Ovary (tissue), 9 donors: Measurements from ENCODE around the gene GABRG3. TPM values are rescaled to one million over a fixed set of nuclear protein-coding genes. Genes with fewer than 3 reads are reported as not detected.

Source experiments
- DNase-seq, 5 donors: peaks; one replicate each; pipeline ENCODE4 v3.0.0-alpha.2; 2019 to 2020
- H3K27ac ChIP-seq, 2 donors: fragments of 200-600 bp; one replicate each; pipeline versions ENCODE4 v1.5.1 to v1.8.0; 2019 to 2022
- H3K27me3 ChIP-seq: fragments of 200-600 bp; one replicate; pipeline ENCODE4 v1.8.0; 2022
- H3K36me3 ChIP-seq: fragments of 200-600 bp; sonication (generic); one replicate; pipeline ENCODE4 v1.5.1; 2019
- H3K4me1 ChIP-seq: one replicate; pipeline ENCODE4 v1.8.1; 2013; ENCODE audit warnings: mild to moderate bottlenecking, moderate library complexity; ENCODE audit not compliant: insufficient read depth
- H3K4me3 ChIP-seq: fragments of 200-600 bp; sonication (generic); one replicate; pipeline ENCODE4 v1.5.1; 2017
- H3K9me3 ChIP-seq, 2 donors: fragments of 200-600 bp in 1 of 2; sonication (generic) in 1 of 2; one replicate each; pipeline versions ENCODE4 v1.5.1 to v1.8.1; 2013 to 2019; ENCODE audit warnings: mild to moderate bottlenecking in 1 of 2, moderate library complexity in 1 of 2
- CTCF ChIP-seq, 3 donors: fragments of 450-650 bp in 2 of 3; fragments of 200-600 bp in 1 of 3; IDR thresholded peaks; one replicate each; pipeline versions ENCODE4 v1.5.1 to v1.8.0; 2016 to 2022; ENCODE audit warnings: antibody characterized with exemption in 3 of 3, mild to moderate bottlenecking in 1 of 3
- EP300 ChIP-seq: sonication (generic); formaldehyde crosslinking; IDR thresholded peaks from one replicate; pipeline ENCODE4 v1.6.1; 2017; ENCODE audit warnings: antibody characterized with exemption
- POLR2A ChIP-seq: fragments of 450-650 bp; IDR thresholded peaks from one replicate; pipeline ENCODE4 v1.6.1; 2017; ENCODE audit warnings: antibody characterized with exemption, mild to moderate bottlenecking, moderate library complexity
- WGBS, 3 donors: extraction: QIAGEN DNeasy Blood & Tissue Kit in 1 of 3; methylation state at CpG; one replicate each; pipeline versions ENCODE4 v1.1.5 to v1.1.7; 2013 to 2017; 5-methylcytosine and 5-hydroxymethylcytosine counted together
- intact Hi-C, 4 donors: fragments of 100-400 bp; cut with DNase I; formaldehyde crosslinking; loops; one replicate each; pipeline versions ENCODE4 v1.11.0 to v1.15.1; 2022 to 2023
- polyA plus RNA-seq, 2 donors: library from polyadenylated mRNA; stranded (reverse); fragments of 200-250 nt in 1 of 2; fragments of 350-450 nt in 1 of 2; fragmentation: Illumina TruSeq in 1 of 2; extraction: RNeasy Lipid Tissue Mini Kit (QIAGEN cat#74804) in 1 of 2; gene quantifications; one replicate each; pipeline ENCODE4 v1.2.3, GENCODE V29; 2013 to 2014
- total RNA-seq, 7 donors: library from RNA; depleted of rRNA in 2 of 7; stranded (reverse); fragments of >200 nt in 2 of 7; fragmentation: NEBNext Ultra II Directional in 3 of 7; extraction: Animal tissue kit (Norgen Biotek cat#: 25700) in 3 of 7; gene quantifications; one replicate each; pipeline versions ENCODE4 v1.1.0 to v1.2.4, GENCODE V29; 2016 to 2023
- donor health status: DM: no; HTN: no; CAD: no; lungs with moderate emphysema.
- donor health status: DM: no; HTN: no; CAD: no.
- donor health status: Bipolar disorder and iron deficiency.
- donor health status: DM: yes; HTN: yes; CAD: no.
- donor health status: DM: no; HTN: no; CAD: no.
- donor health status: DM: yes; HTN: yes; CAD: no.

GABRG3 gene
- total and polyA plus RNA-seq, 9 donors, result 0.01 to 0.18 (median 0.13) TPM; not detected in 6

DNA sequence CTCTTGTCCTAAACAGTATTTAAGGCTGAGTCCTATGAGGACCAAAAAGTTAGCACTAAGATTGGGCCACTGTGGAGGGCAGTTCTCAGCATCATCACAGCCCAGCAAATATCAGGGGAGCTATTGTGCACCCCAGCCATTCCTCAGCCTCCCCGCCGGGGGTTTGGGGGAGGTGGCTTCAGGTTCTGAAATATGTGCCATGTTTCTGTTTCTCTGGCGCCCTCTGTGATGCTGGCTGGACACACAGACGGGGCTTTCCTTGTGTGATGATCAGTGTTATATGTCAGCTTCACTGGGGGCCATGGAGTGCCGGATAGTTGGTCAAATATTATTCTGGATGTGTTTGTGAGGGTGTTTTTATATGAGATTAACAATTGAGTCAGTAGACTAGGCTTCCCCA lies 106.8 kb downstream of the GABRG3 start:
- Histone ChIP-seq H3K4me3 (no peak overlapping the region), H3K9me3 (no peaks in the 10 kb centered on the region), H3K27me3 (no peaks in the 10 kb centered on the region), H3K4me1 (no peaks in the 10 kb centered on the region), H3K27ac (no peak overlapping the region), H3K36me3 (no peaks in the 10 kb centered on the region)
- intact Hi-C loops, result no loop called here
- DNase-seq, result no peak
- TF ChIP-seq POLR2A, result no peak
- no peak for TF ChIP-seq CTCF (IDR thresholded peaks at IDR 0.05)
- no peak for TF ChIP-seq EP300
- 46 to 68% (median 63%) methylated on average over 5 of the region's 5 CpGs for WGBS, 3 donors

- TF ChIP-seq EP300 (no peak), POLR2A (no peak), CTCF (IDR thresholded peaks at IDR 0.05) (no peak)
- H3K9me3 ChIP-seq, result no peaks in the 10 kb centered on the region
- DNase-seq, result no peak
- no peaks in the 10 kb centered on the region for H3K27me3 ChIP-seq
- H3K4me3 ChIP-seq, result no peak overlapping the region
- H3K36me3 ChIP-seq, result no peaks in the 10 kb centered on the region
- 60 to 68% (median 64%) methylated on average over 10 of the region's 10 CpGs for WGBS, 3 donors
- H3K27ac ChIP-seq, result no peak overlapping the region
- H3K4me1 ChIP-seq, result no peaks in the 10 kb centered on the region
- intact Hi-C loops, result no loop called here
These were observed 110.9 kb downstream of the GABRG3 start for GRCh38 chr15:27081676-27082418.

DNA sequence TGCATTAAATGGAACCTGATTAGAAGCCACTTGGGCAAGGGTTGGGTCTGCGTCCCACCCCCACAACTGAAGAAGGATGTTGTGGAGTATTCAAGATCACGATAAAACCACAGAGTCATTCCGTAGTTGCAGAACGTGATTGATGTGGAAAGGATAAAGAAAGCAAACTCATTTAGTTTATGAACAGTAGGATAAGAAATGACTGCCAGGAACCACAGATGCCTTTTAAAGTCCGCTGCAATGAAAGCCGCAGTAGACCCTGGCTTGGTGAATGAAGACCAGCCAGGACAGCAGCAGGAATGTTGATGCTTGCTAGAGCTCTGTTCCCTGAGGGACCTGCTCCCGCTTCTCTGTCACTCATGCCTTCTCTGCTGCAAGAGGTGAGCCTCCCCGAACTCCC lies 111.5 kb downstream of the GABRG3 start:
- Histone ChIP-seq H3K4me3 (no peak overlapping the region), H3K4me1 (no peaks in the 10 kb centered on the region), H3K27me3 (no peaks in the 10 kb centered on the region), H3K9me3 (no peaks in the 10 kb centered on the region), H3K36me3 (no peaks in the 10 kb centered on the region), H3K27ac (no peak overlapping the region)
- WGBS, 3 donors, result 34 to 41% (median 35%) methylated on average over 8 of the region's 8 CpGs
- TF ChIP-seq EP300, result no peak
- TF ChIP-seq CTCF (IDR thresholded peaks at IDR 0.05), result no peak
- TF ChIP-seq POLR2A, result no peak
- no peak for DNase-seq
- intact Hi-C loops, result no loop called here

DNA sequence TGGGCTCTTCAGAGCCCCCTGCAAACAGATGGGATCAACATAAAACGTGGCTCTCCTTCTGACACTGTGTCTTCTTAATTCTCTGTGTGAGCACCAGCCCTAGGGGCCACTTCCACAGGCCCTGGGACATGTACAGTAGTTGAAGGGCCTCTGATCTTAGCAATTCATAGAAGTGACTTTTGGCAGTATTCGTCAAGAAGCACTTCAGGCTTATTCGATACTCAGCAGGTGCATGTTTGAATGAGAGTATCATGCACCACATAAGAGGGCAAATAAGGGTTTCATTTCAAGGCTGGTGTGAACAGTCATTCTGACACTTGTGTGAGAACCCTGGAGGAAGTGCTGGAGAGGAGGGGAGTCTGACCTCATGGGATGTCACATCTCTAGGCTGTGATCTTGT lies 113.9 kb downstream of the GABRG3 start:
- H3K36me3 ChIP-seq, result no peaks in the 10 kb centered on the region
- no peak overlapping the region for H3K4me3 ChIP-seq
- intact Hi-C loops, result no loop called here
- no peaks in the 10 kb centered on the region for H3K27me3 ChIP-seq
- H3K27ac ChIP-seq, result no peak overlapping the region
- no peaks in the 10 kb centered on the region for H3K9me3 ChIP-seq
- TF ChIP-seq POLR2A, result no peak
- no peak for TF ChIP-seq EP300
- TF ChIP-seq CTCF (IDR thresholded peaks at IDR 0.05), result no peak
- no peaks in the 10 kb centered on the region for H3K4me1 ChIP-seq
- WGBS, 3 donors, result 66 to 81% (median 72%) methylated on average over 3 of the region's 3 CpGs
- no peak for DNase-seq
